HepG2 (cell line): ENCODE measurements around the gene CIB2. TPM values are rescaled to one million over a fixed set of nuclear protein-coding genes. Genes with fewer than 3 reads are reported as not detected.

ENCODE experiments used
- ATAC-seq: fragments of 200-7000 bp; cut with Tn5 transposase; 3 replicates; pipeline ENCODE4 v1.9.1; 2020; ENCODE audit warnings: mild to moderate bottlenecking, moderate library complexity
- BruUV-seq: library from RNA; stranded (reverse); fragments of 400-500 nt; replicated peaks from 2 replicates; lab custom pipeline; 2021; lab: Mats Ljungman, UMichigan
- CTCF ChIA-PET: fragments of 300-600 bp; formaldehyde crosslinking; extraction: SDS; loops from one replicate; lab custom pipeline; 2021; ENCODE audit warnings: low total read pairs, inconsistent platforms, low intra/inter-chr PET ratio; lab: Yijun Ruan, JAX
- POLR2A ChIA-PET: fragments of 350-600 bp; sonication (Branson Sonifier 250); formaldehyde crosslinking; loops from one replicate; lab custom pipeline; 2020; ENCODE audit warnings: antibody characterized with exemption, inconsistent platforms; lab: Yijun Ruan, JAX
- DNase-seq: peaks from one replicate; pipeline ENCODE4 v3.0.0-alpha.2; 2015; ENCODE audit warnings: low spot score
- FAIRE-seq: peaks from 3 replicates; lab custom pipeline; 2011; peaks lifted over from hg19 to GRCh38; lab: Jason Lieb, UNC
- H2AFZ ChIP-seq: one replicate; pipeline ENCODE4 v1.6.1; 2011; ENCODE audit warnings: low read length, inconsistent platforms
- H3K27ac ChIP-seq: fragments of 300-600 bp; 3 replicates; pipeline ENCODE4 v1.8.0; 2011; ENCODE audit warnings: mixed run types, mild to moderate bottlenecking, mixed read lengths, low read length, inconsistent platforms; ENCODE audit not compliant: insufficient read depth; ENCODE audit errors: extremely low read length
- H3K27me3 ChIP-seq, 2 experiments: fragments of 200-600 bp in 1 of 2; 2 replicates in 1 of 2; 3 replicates in 1 of 2; pipeline versions ENCODE4 v1.6.0 to v1.8.0; 2011; ENCODE audit warnings: low read length in 2 of 2, mild to moderate bottlenecking in 2 of 2, moderate library complexity in 2 of 2, inconsistent platforms in 1 of 2; ENCODE audit not compliant: insufficient read depth in 2 of 2, control insufficient read depth in 1 of 2
- H3K36me3 ChIP-seq, 2 experiments: fragments of 200-600 bp in 1 of 2; replicated peaks in 1 of 2; 2 replicates in 1 of 2; 3 replicates in 1 of 2; pipeline versions ENCODE4 v1.5.1 to v1.8.0; 2011; ENCODE audit warnings: low read length in 2 of 2, inconsistent platforms in 1 of 2; ENCODE audit not compliant: insufficient read depth in 2 of 2, control insufficient read depth in 1 of 2
- H3K4me1 ChIP-seq: 2 replicates; pipeline ENCODE4 v1.5.1; 2012; ENCODE audit warnings: low read length, inconsistent platforms; ENCODE audit not compliant: insufficient read depth
- H3K4me2 ChIP-seq: 2 replicates; pipeline ENCODE4 v1.6.0; 2011; ENCODE audit warnings: low read depth, low read length, inconsistent platforms
- H3K4me3 ChIP-seq, 3 experiments: fragments of 200-600 bp in 1 of 3; sonication (generic), shearing (Covaris generic) in 1 of 3; replicated peaks in 1 of 3; 2 replicates each; pipeline ENCODE4 v1.5.1; 2011 to 2016; ENCODE audit warnings: low read length in 3 of 3, inconsistent platforms in 2 of 3, low read depth in 2 of 3, mild to moderate bottlenecking in 2 of 3, control low read depth in 1 of 3, mixed read lengths in 1 of 3; ENCODE audit not compliant: insufficient read depth in 1 of 3
- H3K79me2 ChIP-seq: one replicate; pipeline ENCODE4 v1.6.1; 2011; ENCODE audit warnings: low read length, inconsistent platforms; ENCODE audit not compliant: insufficient read depth
- H3K9ac ChIP-seq: 2 replicates; pipeline ENCODE4 v1.6.0; 2011; ENCODE audit warnings: mild to moderate bottlenecking, low read depth, low read length, inconsistent platforms; ENCODE audit not compliant: insufficient read depth
- H3K9me3 ChIP-seq: 2 replicates; pipeline ENCODE4 v1.5.1; 2012; ENCODE audit warnings: mild to moderate bottlenecking, low read length
- H4K20me1 ChIP-seq: 2 replicates; pipeline ENCODE4 v1.6.0; 2011; ENCODE audit warnings: inconsistent platforms, mild to moderate bottlenecking, low read length, moderate library complexity; ENCODE audit not compliant: insufficient read depth
- ATF1 ChIP-seq: IDR thresholded peaks from 2 replicates; pipeline ENCODE4 v1.6.1; 2016; ENCODE audit warnings: mild to moderate bottlenecking, control low read depth
- CREB1 ChIP-seq, 2 experiments: fragments of 450-650 bp in 1 of 2; IDR thresholded peaks; 2 replicates each; pipeline ENCODE4 v1.6.1; 2016 to 2017; ENCODE audit warnings: control low read depth in 1 of 2, mild to moderate bottlenecking in 1 of 2, missing compliant biosample characterization in 1 of 2, missing genetic modification characterization in 1 of 2
- FOXP1 ChIP-seq, 2 experiments: fragments of 450-650 bp in 1 of 2; IDR thresholded peaks; 2 replicates each; pipeline ENCODE4 v1.6.1; 2017 to 2018; ENCODE audit warnings: antibody characterized with exemption in 1 of 2
- HMGXB3 ChIP-seq: sonication (generic); formaldehyde crosslinking; IDR thresholded peaks from 2 replicates; pipeline ENCODE4 v1.4.0; 2020; ENCODE audit warnings: missing genetic modification reagents, borderline replicate concordance
- KDM1A ChIP-seq: IDR thresholded peaks from 2 replicates; pipeline ENCODE4 v1.6.1; 2016; ENCODE audit warnings: missing compliant biosample characterization
- MAX ChIP-seq: IDR thresholded peaks from 2 replicates; pipeline ENCODE4 v1.6.1; 2012; ENCODE audit warnings: inconsistent platforms
- RARG ChIP-seq: sonication (generic); formaldehyde crosslinking; IDR thresholded peaks from 2 replicates; pipeline ENCODE4 v1.4.0; 2020; ENCODE audit warnings: low read depth, mild to moderate bottlenecking, missing genetic modification reagents
- SIN3A ChIP-seq: IDR thresholded peaks from 2 replicates; pipeline ENCODE4 v1.6.1; 2011; ENCODE audit warnings: low read depth, mild to moderate bottlenecking, control low read depth, low read length, borderline replicate concordance
- TEAD3 ChIP-seq: optimal IDR thresholded peaks from 2 replicates; pipeline ENCODE3; 2016; ENCODE audit warnings: borderline replicate concordance
- TSC22D2 ChIP-seq: sonication (generic); formaldehyde crosslinking; IDR thresholded peaks from 2 replicates; pipeline ENCODE4 v1.5.1; 2020; ENCODE audit warnings: missing genetic modification reagents, mild to moderate bottlenecking, borderline replicate concordance
- ZNF354B ChIP-seq: sonication (generic); formaldehyde crosslinking; IDR thresholded peaks from 2 replicates; pipeline ENCODE4 v1.8.0; 2022; ENCODE audit warnings: mild to moderate bottlenecking, missing genetic modification reagents
- ZNF496 ChIP-seq: sonication (generic); formaldehyde crosslinking; IDR thresholded peaks from 2 replicates; pipeline ENCODE4 v1.8.1; 2023; ENCODE audit warnings: mild to moderate bottlenecking, moderate library complexity, missing genetic modification reagents; ENCODE audit not compliant: insufficient replicate concordance
- ZNF543 ChIP-seq: sonication (generic); formaldehyde crosslinking; IDR thresholded peaks from 2 replicates; pipeline ENCODE4 v1.4.0; 2020; ENCODE audit warnings: mild to moderate bottlenecking, missing genetic modification reagents
- ZNF556 ChIP-seq: sonication (generic); formaldehyde crosslinking; IDR thresholded peaks from 2 replicates; pipeline ENCODE4 v1.4.0; 2020; ENCODE audit warnings: mild to moderate bottlenecking, missing genetic modification reagents, borderline replicate concordance
- WGBS: methylation state at CpG from one replicate; pipeline ENCODE4 v1.1.6; 2017; ENCODE audit warnings: low lambda C conversion rate; 5-methylcytosine and 5-hydroxymethylcytosine counted together
- in situ Hi-C: cut with HindIII; loops from 2 replicates; pipeline ENCODE4 v1.10.0; 2017; ENCODE audit warnings: low pct_unique_long_range_greater_than_20kb; ENCODE audit not compliant: extremely low pct_ligation_motif_present
- intact Hi-C: fragments of 100-400 bp; cut with micrococcal nuclease; formaldehyde crosslinking; loops from one replicate; pipeline ENCODE4 v1.10.0; 2022; ENCODE audit not compliant: unreplicated experiment
- polyA plus RNA-seq, 8 experiments: library from polyadenylated mRNA; depleted of rRNA in 3 of 8; stranded (reverse) in 7 of 8; unstranded in 1 of 8; fragments of >200 nt; fragmentation: Illumina TruSeq in 4 of 8; extraction: Trizol in 4 of 8; gene quantifications; 2 replicates each; pipeline versions ENCODE4 v1.2.1 to v1.2.3, GENCODE V29; 2011 to 2016; ENCODE audit warnings: low read depth in 4 of 8, missing spikeins in 1 of 8, mixed read lengths in 1 of 8; ENCODE audit not compliant: insufficient read depth in 1 of 8
- total RNA-seq, 5 experiments: library from RNA; depleted of rRNA; stranded (reverse); fragments of >200 nt; fragmentation: Illumina TruSeq; extraction: Trizol; gene quantifications; 2 replicates each; pipeline ENCODE4 v1.2.3, GENCODE V29; 2016; ENCODE audit warnings: low read depth in 1 of 5

The CIB2 gene
- total and polyA plus RNA-seq, 2 of the 13 experiments (the other 11 are each of a cell fraction or from before 2014, with no cell fraction given) = 1.4 to 1.5 TPM

GRCh38 chr15:78073046-78073787 is 58.0 kb downstream of the CIB2 start:
- intact Hi-C loops = no loop called here

DNA sequence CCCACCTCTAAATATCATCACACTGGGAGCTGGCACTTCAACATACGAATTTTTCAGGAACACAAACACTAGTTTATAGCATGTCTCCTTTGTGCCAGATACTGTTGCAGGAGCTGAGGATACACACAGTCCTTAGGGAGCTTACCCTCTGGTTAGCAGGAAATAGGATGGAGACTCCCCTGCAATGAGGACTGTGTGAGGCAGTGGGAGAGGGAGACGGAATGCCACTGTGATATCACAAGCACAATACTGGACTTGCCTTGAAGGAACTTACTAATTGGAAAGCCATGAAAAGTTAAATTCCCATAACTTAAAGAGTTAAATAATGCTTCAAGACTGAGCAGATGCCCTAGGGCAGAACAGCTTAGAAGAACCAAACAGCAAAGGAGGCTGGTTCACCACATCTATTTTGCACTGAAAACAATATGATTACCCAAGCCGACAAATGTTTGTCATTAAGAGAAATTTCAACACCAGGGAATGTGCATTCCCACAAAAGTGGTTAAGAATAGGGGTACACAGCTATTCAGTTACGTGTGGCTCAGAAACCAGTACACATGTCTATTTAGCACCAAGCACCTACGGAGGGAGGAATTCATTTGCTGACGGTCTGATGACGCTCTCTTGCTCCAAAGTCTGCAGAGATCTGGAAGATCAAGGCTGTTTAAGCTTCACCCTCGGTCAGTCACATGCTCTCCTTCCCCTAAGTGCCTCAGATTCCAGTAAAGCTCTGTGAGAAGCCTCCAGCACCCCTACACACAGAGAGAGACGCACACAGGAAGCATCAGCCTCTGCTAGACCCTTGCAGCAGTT is 59.0 kb downstream of the CIB2 start:
- ChIA-PET POLR2A (no interaction called here), CTCF (no interaction called here)
- H3K27ac ChIP-seq = peak overlapping the region; percentile 37
- ATAC-seq (peak; percentile 8), DNase-seq (peak; percentile 56), FAIRE-seq (peak; percentile 61)
- peak overlapping the region; percentile 41 for H3K4me2 ChIP-seq
- H3K79me2 ChIP-seq = peaks cover 64% of the 10 kb centered on the region
- 0 out of 2 replicates have a peak overlapping the region, but pooled peaks have one; percentile 26 for H3K9ac ChIP-seq
- 45% methylated on average over 7 of the region's 9 CpGs for WGBS
- no TSS peak for BruUV-seq
- intact Hi-C loops (no loop called here), in situ Hi-C loops (no loop called here)
- no peak overlapping the region for H3K4me3 ChIP-seq
- no peak overlapping the region for H2AFZ ChIP-seq
- no peaks in the 10 kb centered on the region for H3K27me3 ChIP-seq
- no peaks in the 10 kb centered on the region for H4K20me1 ChIP-seq
- no peaks in the 10 kb centered on the region for H3K36me3 ChIP-seq
- H3K4me1 ChIP-seq = peaks cover 94% of the 10 kb centered on the region
- no peaks in the 10 kb centered on the region for H3K9me3 ChIP-seq
- TF ChIP-seq TEAD3 (CRISPR knock-in tag) = peak; percentile 14
- TF ChIP-seq ZNF354B = no peak
- TF ChIP-seq ZNF496 = no peak
- 0 out of 2 replicates have a peak, but pooled peaks have one; percentile 16 for TF ChIP-seq HMGXB3 (CRISPR knock-in tag)
- TF ChIP-seq RARG = no peak
- TF ChIP-seq TSC22D2 (CRISPR knock-in tag) = no peak
- no peak for TF ChIP-seq KDM1A (CRISPR knock-in tag)
- TF ChIP-seq CREB1 (IDR thresholded peaks at IDR 0.05) = peak; percentile 70
- no peak for TF ChIP-seq CREB1 (CRISPR knock-in tag; IDR thresholded peaks at IDR 0.05)
- 0 out of 2 replicates have a peak, but pooled peaks have one; percentile 29 for TF ChIP-seq MAX

More at GRCh38 chr15:78073046-78073787, 58.0 kb downstream of the CIB2 start:
- DNase-seq = no peak
- Histone ChIP-seq H3K27ac (peak overlapping the region; percentile 37), H3K79me2 (peaks cover 57% of the 10 kb centered on the region), H3K4me3 (no peak overlapping the region), H3K9me3 (no peaks in the 10 kb centered on the region), H3K9ac (no peak overlapping the region), H2AFZ (no peak overlapping the region), H3K27me3 (no peaks in the 10 kb centered on the region), H3K4me2 (peak overlapping the region; percentile 41; the same call in 1 of the 2 replicates), H4K20me1 (no peaks in the 10 kb centered on the region), H3K4me1 (peaks cover 88% of the 10 kb centered on the region), H3K36me3 (no peaks in the 10 kb centered on the region)
- WGBS = 91% methylated on average over 5 of the region's 5 CpGs
- POLR2A ChIA-PET = no interaction called here
- ATAC-seq = no peak
- CTCF ChIA-PET = no interaction called here
- in situ Hi-C loops = no loop called here
- BruUV-seq = no TSS peak
- TF ChIP-seq ZNF556 (CRISPR knock-in tag) (no peak), ATF1 (CRISPR knock-in tag) (no peak), FOXP1 (IDR thresholded peaks at IDR 0.05) (no peak), FOXP1 (CRISPR knock-in tag; IDR thresholded peaks at IDR 0.05) (no peak), SIN3A (no peak), ZNF543 (CRISPR knock-in tag) (no peak)
- no peak for FAIRE-seq
